ENCODE data around the gene FHOD3. TPM values are rescaled to one million over a fixed set of nuclear protein-coding genes. Genes with fewer than 3 reads are reported as not detected.

FHOD3 gene
- total and polyA plus RNA-seq, 2 donors (not counting 1 experiment from before 2014, with no cell fraction given) = not detected

- ATAC-seq (ENCODE audit: low read depth) (no peak), DNase-seq (no peak)
- Histone ChIP-seq H3K4me1 (ENCODE audit: control insufficient read depth in 2 of 2, insufficient read depth in 2 of 2, low read length in 2 of 2) (peaks cover 8 to 12% of the 10 kb centered on the region in 2 donors), H3K27me3 (replicated peaks in 1 of 4; ENCODE audit: control extremely low read depth in 1 of 4, control insufficient read depth in 3 of 4, insufficient read depth in 4 of 4, low read length in 3 of 4) (peaks cover 0 to 63% (median 41%) of the 10 kb centered on the region in 4 experiments), H3K4me3 (ENCODE audit: control extremely low read depth in 1 of 5, extremely low read depth in 1 of 5, insufficient read depth in 1 of 5, low read depth in 2 of 5, low read length in 4 of 5) (no peak overlapping the region), H3K79me2 (ENCODE audit: control insufficient read depth, insufficient read depth, low read length) (no peaks in the 10 kb centered on the region), H3K27ac (ENCODE audit: low read length in 2 of 2) (no peak overlapping the region), H4K20me1 (ENCODE audit: control insufficient read depth, insufficient read depth, low read length, poor library complexity, severe bottlenecking) (no peaks in the 10 kb centered on the region), H2AFZ (ENCODE audit: insufficient read depth, low read depth, low read length, poor library complexity, severe bottlenecking) (no peak overlapping the region), H3K4me2 (replicated peaks; ENCODE audit: low read depth, low read length, poor library complexity, severe bottlenecking) (no peak overlapping the region), H3K36me3 (replicated peaks in 1 of 2; ENCODE audit: control extremely low read depth in 1 of 2, control insufficient read depth in 1 of 2, extremely low read depth in 1 of 2, insufficient read depth in 2 of 2, low read length in 1 of 2) (no peaks in the 10 kb centered on the region), H3K9ac (ENCODE audit: low read length) (no peak overlapping the region), H3K9me3 (ENCODE audit: control extremely low read depth in 1 of 3, control insufficient read depth in 2 of 3, insufficient read depth in 1 of 3, low read length in 2 of 3) (no peaks in the 10 kb centered on the region)
- 91% methylated on average over 6 of the region's 6 CpGs for WGBS (ENCODE audit: insufficient coverage)
- no peak for TF ChIP-seq EZH2 (IDR thresholded peaks at IDR 0.05; ENCODE audit: borderline replicate concordance, insufficient read depth, low read depth, low read length, poor library complexity, severe bottlenecking)
- no peak for TF ChIP-seq CTCF (IDR thresholded peaks at IDR 0.05)
- Mint-ChIP-seq H3K4me1 (peaks cover 5% of the 10 kb centered on the region), H3K9me3 (ENCODE audit: insufficient read depth) (no peaks in the 10 kb centered on the region), H3K27me3 (peaks cover 51% of the 10 kb centered on the region), H3K27ac (no peak overlapping the region), H3K4me3 (no peak overlapping the region)
- ChIA-PET POLR2A (no interaction called here), CTCF (interaction anchor here (1.3 kb wide), 1 partner anchor 16 kb away, joined by 4 read pairs; no protein-coding TSS in a partner anchor)
- intact Hi-C loops (cut with micrococcal nuclease) = no loop called here
Measured at GRCh38 chr18:36300211-36300610, 2.7 kb downstream of the FHOD3 start.

GRCh38 chr18:36301884-36302283, 4.4 kb downstream of the FHOD3 start:
- Mint-ChIP-seq H3K27me3 (peaks cover 64% of the 10 kb centered on the region), H3K4me3 (no peak overlapping the region), H3K9me3 (ENCODE audit: insufficient read depth) (no peaks in the 10 kb centered on the region), H3K27ac (no peak overlapping the region), H3K4me1 (peaks cover 5% of the 10 kb centered on the region)
- H3K27ac ChIP-seq (ENCODE audit: low read length in 2 of 2) = no peak overlapping the region
- no peak overlapping the region for H3K9ac ChIP-seq (ENCODE audit: low read length)
- H3K4me2 ChIP-seq (replicated peaks; ENCODE audit: low read depth, low read length, poor library complexity, severe bottlenecking) = no peak overlapping the region
- no peak for ATAC-seq (ENCODE audit: low read depth)
- ChIA-PET CTCF (interaction anchor here (1.2 kb wide), 1 partner anchor 17 kb away, joined by 4 read pairs; no protein-coding TSS in a partner anchor), POLR2A (no interaction called here)
- no peak for TF ChIP-seq EZH2 (IDR thresholded peaks at IDR 0.05; ENCODE audit: borderline replicate concordance, insufficient read depth, low read depth, low read length, poor library complexity, severe bottlenecking)
- TF ChIP-seq CTCF (IDR thresholded peaks at IDR 0.05) = no peak
- peaks cover 2 to 6% of the 10 kb centered on the region in 2 donors for H3K4me1 ChIP-seq (ENCODE audit: control insufficient read depth in 2 of 2, insufficient read depth in 2 of 2, low read length in 2 of 2)
- H4K20me1 ChIP-seq (ENCODE audit: control insufficient read depth, insufficient read depth, low read length, poor library complexity, severe bottlenecking) = no peaks in the 10 kb centered on the region
- H3K27me3 ChIP-seq (replicated peaks in 1 of 4; ENCODE audit: control extremely low read depth in 1 of 4, control insufficient read depth in 3 of 4, insufficient read depth in 4 of 4, low read length in 3 of 4) = peaks cover 0 to 57% (median 34%) of the 10 kb centered on the region in 4 experiments
- H3K36me3 ChIP-seq (replicated peaks in 1 of 2; ENCODE audit: control extremely low read depth in 1 of 2, control insufficient read depth in 1 of 2, extremely low read depth in 1 of 2, insufficient read depth in 2 of 2, low read length in 1 of 2) = no peaks in the 10 kb centered on the region
- no peaks in the 10 kb centered on the region for H3K79me2 ChIP-seq (ENCODE audit: control insufficient read depth, insufficient read depth, low read length)
- no peak overlapping the region for H2AFZ ChIP-seq (ENCODE audit: insufficient read depth, low read depth, low read length, poor library complexity, severe bottlenecking)
- no peak for DNase-seq
- no peak overlapping the region for H3K4me3 ChIP-seq (ENCODE audit: control extremely low read depth in 1 of 5, extremely low read depth in 1 of 5, insufficient read depth in 1 of 5, low read depth in 2 of 5, low read length in 4 of 5)
- H3K9me3 ChIP-seq (ENCODE audit: control extremely low read depth in 1 of 3, control insufficient read depth in 2 of 3, insufficient read depth in 1 of 3, low read length in 2 of 3) = no peaks in the 10 kb centered on the region
- intact Hi-C loops (cut with micrococcal nuclease) = no loop called here
- 79% methylated on average over 4 of the region's 5 CpGs for WGBS (ENCODE audit: insufficient coverage)

Data from B cell (primary cell).